ENCODE results near the gene CCNK.

CCNK gene

DNA sequence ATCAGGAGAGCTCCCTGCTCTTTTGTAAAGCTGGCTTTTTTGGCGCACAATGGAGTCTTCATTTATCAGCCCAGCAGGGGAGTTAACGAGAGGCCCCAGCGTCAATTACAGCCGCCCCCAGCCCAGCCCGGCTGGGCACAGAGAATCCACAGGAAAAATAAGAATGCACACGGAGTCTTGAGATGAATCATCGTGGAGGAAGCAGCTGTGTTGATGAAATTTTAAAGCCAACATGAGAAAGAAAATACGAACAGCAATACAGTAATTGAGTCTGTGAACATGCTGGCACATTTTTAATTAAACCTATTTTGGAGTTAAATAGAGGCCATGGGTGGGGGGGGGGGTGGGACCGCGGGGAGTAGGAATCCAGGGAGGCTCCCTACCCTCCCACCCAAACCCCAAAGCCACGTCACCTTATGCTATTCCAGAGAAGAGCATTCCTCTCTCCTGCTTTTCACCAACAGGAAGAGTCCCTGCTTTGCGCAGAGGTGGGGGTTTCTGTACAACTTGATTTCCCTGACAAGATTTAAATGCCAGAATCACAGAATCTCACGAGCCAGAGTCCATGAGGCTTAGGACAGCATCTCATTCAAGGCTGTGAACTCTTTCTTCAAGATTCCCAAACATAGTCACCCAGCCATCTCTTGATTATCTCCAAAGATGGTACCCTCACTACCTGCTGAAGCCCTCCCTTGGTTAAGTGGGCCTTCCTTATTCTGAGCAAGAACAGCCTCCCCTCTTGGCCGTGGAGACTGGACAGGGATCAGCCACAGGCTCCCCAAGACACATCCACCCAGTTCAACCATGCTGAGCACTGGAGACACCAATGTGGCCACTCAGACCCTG lies 50.3 kb downstream of the CCNK start:
- H3K27ac ChIP-seq = no peak overlapping the region
- TF ChIP-seq, protein P1, sequence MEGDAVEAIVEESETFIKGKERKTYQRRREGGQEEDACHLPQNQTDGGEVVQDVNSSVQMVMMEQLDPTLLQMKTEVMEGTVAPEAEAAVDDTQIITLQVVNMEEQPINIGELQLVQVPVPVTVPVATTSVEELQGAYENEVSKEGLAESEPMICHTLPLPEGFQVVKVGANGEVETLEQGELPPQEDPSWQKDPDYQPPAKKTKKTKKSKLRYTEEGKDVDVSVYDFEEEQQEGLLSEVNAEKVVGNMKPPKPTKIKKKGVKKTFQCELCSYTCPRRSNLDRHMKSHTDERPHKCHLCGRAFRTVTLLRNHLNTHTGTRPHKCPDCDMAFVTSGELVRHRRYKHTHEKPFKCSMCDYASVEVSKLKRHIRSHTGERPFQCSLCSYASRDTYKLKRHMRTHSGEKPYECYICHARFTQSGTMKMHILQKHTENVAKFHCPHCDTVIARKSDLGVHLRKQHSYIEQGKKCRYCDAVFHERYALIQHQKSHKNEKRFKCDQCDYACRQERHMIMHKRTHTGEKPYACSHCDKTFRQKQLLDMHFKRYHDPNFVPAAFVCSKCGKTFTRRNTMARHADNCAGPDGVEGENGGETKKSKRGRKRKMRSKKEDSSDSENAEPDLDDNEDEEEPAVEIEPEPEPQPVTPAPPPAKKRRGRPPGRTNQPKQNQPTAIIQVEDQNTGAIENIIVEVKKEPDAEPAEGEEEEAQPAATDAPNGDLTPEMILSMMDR (conservative IDR thresholded peaks at IDR 0.05) = no peak
- no peak for TF ChIP-seq ZFX (IDR thresholded peaks at IDR 0.05)

DNA sequence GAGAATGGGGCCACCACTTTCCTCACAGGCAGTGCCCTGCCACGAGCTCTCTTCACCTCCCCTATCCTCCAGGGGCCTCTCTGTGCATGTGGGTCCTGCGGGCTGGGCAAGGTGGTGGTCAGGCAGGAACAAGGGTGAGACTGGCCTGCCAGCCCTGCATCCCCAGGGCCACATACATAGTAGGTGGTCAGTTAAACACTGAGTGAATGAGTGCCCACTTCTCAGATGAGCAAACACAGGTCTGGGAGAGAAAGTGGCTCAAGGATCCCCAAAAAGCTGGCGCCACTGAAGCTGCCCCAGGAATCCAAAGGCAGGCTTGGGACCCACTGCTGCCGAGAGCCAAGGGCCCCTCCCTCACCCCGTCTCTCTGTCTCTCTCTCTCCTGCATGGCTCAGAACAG lies 51.1 kb downstream of the CCNK start:
- TF ChIP-seq, protein P1 (conservative IDR thresholded peaks at IDR 0.05) = no peak
- no peak for TF ChIP-seq ZFX (IDR thresholded peaks at IDR 0.05)
- H3K27ac ChIP-seq = no peak overlapping the region

DNA sequence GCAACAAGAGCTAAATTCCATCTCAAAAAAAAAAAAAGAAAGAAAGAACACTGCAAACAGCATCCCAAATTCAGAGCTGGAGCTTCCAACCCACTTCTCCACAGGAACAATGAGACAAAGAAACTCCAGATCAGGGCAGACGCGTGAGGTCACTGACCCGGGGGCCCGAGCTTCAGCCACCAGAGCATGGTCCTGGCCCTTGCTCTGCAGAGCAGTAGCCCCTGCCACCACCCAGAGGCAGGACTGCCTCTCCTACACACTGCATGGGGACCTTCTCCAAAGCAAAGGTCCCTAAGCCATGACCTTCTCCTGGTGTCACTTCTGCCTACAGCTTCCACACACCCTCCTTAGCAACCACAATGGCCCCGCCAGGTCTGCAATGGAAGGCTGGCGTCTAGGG lies 53.1 kb downstream of the CCNK start:
- H3K27ac ChIP-seq = no peak overlapping the region
- TF ChIP-seq ZFX (IDR thresholded peaks at IDR 0.05) = no peak

DNA sequence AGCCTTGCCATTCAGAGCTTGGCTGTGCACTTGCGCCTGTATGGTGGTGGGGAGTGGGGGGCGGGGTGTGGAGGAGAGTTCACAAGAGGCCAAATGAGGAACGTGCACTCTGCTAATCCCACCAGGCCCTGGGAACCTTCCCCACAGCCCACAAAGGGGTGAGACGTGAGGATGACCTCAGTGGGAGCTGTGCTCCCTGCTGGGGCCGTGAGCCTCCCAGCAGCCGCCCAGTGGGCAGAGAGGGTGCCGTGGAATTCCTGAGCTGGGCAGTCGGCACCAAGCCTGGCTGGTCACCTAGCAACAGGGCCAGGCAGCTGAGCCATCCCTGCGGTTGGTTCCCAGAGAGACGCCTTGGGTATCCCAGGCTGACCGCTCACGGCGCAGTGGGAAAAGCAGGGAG lies 53.7 kb downstream of the CCNK start:
- TF ChIP-seq, protein P1 (conservative IDR thresholded peaks at IDR 0.05) = no peak
- TF ChIP-seq ZFX (IDR thresholded peaks at IDR 0.05) = no peak

DNA sequence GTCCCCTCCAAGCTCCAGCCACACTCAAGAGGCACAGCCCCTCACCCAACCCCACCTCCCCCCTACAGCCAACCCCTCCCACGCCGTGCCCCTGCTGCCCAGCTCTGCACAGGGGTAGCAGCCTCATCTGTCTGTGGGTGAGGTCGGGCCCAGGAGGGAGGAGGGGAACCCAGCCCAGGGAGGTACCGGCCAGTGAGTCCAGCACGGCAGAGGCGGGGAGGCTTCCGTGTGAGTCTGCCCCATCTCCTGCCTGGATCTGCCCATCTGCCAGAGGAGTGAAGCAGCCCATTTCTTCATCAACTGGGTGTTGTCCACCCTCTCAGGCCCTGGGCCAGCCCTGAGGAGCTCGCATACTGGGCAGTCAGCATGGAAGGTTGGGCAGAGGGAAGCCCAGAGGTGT lies 54.2 kb downstream of the CCNK start:
- no peak overlapping the region for H3K27ac ChIP-seq
- no peak for TF ChIP-seq ZFX (IDR thresholded peaks at IDR 0.05)
- TF ChIP-seq, protein P1 (conservative IDR thresholded peaks at IDR 0.05) = no peak

More for the DNA sequence above, 53.7 kb downstream of the CCNK start:
- H3K27ac ChIP-seq = no peak overlapping the region

DNA sequence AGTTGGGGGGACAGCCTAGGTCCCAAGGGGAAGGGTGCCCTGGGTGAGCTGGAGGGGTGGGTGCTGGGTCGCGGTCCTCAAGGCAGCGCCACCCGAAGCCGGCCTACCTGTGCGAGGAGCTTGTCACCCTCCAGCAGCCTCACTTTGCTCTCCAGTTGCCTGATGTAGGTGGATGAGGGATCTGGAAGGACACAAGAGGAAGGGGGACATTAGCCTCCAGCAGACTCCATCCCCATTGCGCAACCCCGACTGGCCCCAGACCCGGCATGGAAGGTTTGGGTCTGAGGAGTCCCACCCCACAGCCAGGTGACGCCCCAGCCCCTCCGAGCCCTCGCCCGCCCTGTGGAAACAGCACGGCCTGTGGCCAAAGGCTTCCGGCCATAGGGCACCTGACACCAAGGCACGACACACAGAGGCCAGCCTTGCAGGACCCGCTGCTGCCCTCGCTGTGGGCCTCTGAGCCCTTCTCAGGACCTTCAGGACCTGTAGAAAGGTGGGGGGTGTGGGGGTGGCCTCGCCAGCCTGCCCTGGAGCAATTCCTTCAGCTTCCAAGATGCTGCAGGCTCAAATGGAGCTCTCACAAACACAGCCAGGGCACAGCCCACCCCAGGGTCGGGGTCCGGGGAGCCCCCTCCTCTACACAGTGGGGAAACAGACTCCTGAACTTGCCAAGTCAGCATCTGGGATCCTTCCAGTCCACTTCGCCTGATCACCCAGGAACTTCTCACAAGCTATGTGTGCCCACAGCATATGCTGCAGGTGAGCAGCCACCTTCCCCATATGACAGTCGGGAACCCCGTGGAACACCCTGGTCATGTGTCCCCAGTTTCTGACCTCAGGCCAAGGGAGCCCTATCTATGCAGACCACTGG lies 54.9 kb downstream of the CCNK start:
- TF ChIP-seq, protein P1 (conservative IDR thresholded peaks at IDR 0.05) = no peak
- TF ChIP-seq ZFX (IDR thresholded peaks at IDR 0.05) = no peak
- H3K27ac ChIP-seq = no peak overlapping the region

DNA sequence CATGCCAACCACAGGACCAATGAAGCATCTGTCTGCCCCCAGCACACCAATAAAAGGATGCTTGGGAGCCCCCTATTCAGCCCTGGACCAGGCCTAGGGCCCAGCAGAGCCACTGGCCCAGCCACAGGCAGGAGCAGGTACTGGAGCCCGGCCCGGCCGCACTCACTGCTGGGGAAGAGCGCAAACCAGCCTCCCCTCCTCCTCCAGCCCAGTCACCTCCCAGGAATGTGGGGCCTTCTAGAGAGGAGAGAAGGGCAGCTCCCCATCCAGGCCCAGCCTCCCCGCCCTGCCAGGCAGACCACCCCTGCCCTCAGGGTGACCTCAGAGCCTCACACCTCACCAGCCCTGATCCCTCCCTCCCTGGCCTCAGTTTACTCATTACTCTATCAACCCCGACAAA lies 56.2 kb downstream of the CCNK start:
- H3K27ac ChIP-seq = no peak overlapping the region
- TF ChIP-seq, protein P1 (conservative IDR thresholded peaks at IDR 0.05) = no peak
- TF ChIP-seq ZFX (IDR thresholded peaks at IDR 0.05) = no peak

Data from C4-2B (cell line).